GM12875 (cell line): Measurements from ENCODE around the gene KLF7.

Source experiments
- H3K4me3 ChIP-seq: one replicate; pipeline ENCODE4 v1.5.1; 2011; ENCODE audit warnings: low read depth, low read length, control low read depth
- CTCF ChIP-seq: IDR thresholded peaks from 2 replicates; pipeline ENCODE4 v1.5.1; 2011; ENCODE audit warnings: low read depth, mild to moderate bottlenecking, control low read depth, inconsistent platforms, low read length, moderate library complexity, borderline replicate concordance; ENCODE audit not compliant: insufficient read depth

Gene KLF7

GRCh38 chr2:207095963-207096362, 69.8 kb downstream of the KLF7 start:
- no peak for TF ChIP-seq CTCF
- no peak overlapping the region for H3K4me3 ChIP-seq

- TF ChIP-seq CTCF = no peak
- H3K4me3 ChIP-seq = no peak overlapping the region
These were observed 72.5 kb downstream of the KLF7 start for GRCh38 chr2:207093234-207093633.

- no peak overlapping the region for H3K4me3 ChIP-seq
- TF ChIP-seq CTCF = no peak
These were observed 72.9 kb downstream of the KLF7 start for GRCh38 chr2:207092818-207093217.

GRCh38 chr2:207091928-207092327, 73.8 kb downstream of the KLF7 start:
- no peak for TF ChIP-seq CTCF

GRCh38 chr2:207091176-207091575, 74.6 kb downstream of the KLF7 start:
- no peak for TF ChIP-seq CTCF

More at GRCh38 chr2:207091928-207092327, 73.8 kb downstream of the KLF7 start:
- no peak overlapping the region for H3K4me3 ChIP-seq

GRCh38 chr2:207090389-207090788, 75.4 kb downstream of the KLF7 start:
- no peak overlapping the region for H3K4me3 ChIP-seq
- no peak for TF ChIP-seq CTCF

More at GRCh38 chr2:207091176-207091575, 74.6 kb downstream of the KLF7 start:
- no peak overlapping the region for H3K4me3 ChIP-seq

GRCh38 chr2:207088839-207089238, 76.9 kb downstream of the KLF7 start:
- H3K4me3 ChIP-seq = no peak overlapping the region
- TF ChIP-seq CTCF = no peak
